AG08396 (cell line): ENCODE data around the gene PRDM16.
A peak's percentile ranks its signal among the peaks of the same experiment; 100 is the strongest.

ENCODE experiments used
- DNase-seq: peaks from one replicate; pipeline ENCODE4 v3.0.0; 2012; ENCODE audit warnings: low spot score, mixed read lengths

Gene PRDM16

DNA sequence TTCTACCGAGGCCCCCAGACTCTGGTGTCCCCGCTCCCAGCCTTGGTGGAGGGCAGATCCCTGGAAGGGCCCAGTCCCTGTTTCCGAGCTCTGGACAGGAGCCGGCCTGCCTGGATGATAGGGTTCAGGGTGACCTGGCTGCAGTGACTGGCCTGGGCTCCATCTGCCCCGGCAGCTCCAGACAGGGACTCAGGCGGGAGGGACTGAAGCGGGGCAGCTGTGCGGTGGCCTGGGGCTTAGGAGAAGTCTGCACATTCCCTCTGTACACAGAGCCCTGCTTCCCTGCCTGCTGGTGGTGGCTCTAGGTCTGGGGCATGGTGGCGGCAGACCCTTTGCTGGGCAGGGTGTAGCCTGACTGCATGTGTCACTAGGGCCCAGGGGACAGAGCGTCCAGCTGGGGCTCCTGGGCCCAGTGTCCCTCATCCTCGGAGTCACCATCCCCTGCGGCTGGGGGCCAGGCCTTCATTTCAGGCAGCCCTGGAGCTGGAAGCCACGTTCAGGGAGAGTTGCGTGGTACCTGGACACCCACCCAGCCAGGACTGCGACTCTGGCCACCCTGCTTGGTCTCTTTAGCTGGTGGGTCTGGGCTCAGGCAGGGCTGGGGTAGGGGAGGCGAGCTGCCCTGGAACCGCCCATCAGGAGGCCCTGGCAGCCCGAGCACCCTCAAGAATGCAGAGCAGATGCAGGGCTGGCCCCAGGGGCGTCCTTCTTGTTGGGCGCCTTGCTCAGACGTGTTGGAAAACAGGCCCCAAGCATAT lies 395.1 kb downstream of the PRDM16 start:
- DNase-seq: no peak

DNA sequence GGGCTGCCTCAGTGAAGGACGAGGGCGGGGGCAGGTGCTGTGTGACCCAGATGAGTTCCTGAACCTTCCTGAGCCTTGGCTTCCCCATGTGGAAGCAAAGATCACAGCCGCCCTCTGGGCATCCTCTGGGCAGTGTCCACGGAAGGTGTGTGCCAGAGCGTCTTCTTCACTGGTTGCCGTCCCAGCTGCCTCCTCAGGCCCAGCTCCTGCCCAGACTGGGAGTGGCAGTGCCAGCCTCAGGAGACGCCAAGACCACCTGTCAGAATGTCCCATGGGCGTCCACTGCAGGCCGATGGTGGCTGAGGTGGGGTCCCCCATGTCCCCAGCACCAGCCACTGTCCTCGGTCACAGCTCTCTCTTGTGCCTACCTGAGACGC lies 395.6 kb downstream of the PRDM16 start:
- DNase-seq: no peak

DNA sequence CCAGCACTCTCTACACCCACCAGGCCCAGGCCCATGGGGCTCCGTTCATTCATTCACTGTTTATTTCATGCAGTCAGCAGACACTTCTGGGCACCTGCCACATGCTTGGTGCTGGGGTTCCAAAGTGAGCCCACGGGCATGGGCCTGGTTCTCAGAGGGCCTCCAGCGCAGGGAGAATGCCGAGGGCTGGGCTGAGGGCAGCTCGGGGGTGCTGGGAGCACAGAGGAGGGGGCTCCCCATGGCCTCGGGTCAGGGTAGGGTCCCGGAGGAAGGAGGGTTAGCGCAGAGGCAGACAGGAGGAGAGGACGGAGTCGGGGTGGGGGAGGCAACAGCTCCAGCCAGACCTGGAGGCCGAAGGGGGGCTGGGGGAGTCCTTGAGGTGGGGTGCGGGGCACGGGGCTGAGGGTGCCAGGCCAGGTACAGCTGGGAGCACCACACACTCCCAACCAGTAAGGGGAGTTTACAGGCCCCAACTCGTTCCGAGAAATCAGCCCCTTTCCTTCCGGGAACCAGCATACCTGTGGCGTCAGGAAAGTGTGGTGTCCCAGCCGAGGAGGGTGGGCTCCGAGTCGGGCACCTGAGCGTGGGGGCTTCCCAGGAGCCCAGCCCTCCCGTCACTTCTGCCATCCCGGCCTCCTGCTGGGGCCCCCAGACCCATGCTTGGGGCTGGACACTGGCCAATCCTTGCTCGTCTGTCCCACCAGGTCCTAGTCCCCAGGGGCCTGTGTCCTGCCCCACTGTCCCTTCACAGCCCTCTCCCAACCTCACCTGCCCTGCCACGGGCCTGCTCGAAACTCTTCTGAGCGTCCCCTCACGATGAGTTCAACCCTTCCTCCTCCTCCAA lies 396.3 kb downstream of the PRDM16 start:
- DNase-seq: no peak

DNA sequence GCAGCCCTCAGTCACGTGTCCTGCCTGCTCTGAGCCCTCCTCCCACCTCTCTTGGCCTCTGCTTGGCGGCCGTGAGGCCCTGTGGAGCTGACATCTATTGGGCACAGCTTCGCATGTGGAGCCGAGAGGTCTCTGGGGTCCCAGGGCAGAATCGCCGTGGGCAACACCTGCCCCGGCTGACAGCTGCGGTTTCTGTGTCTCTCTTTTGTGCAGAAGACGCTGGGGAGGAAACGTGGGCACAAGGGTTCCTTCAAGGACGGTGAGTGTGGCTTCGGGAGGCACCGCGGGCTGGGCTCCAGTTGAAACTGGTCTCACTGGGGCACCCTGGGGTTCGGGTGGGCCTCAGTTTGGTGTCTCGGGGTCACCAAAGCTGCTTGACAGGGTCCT lies 396.9 kb downstream of the PRDM16 start:
- no peak for DNase-seq

DNA sequence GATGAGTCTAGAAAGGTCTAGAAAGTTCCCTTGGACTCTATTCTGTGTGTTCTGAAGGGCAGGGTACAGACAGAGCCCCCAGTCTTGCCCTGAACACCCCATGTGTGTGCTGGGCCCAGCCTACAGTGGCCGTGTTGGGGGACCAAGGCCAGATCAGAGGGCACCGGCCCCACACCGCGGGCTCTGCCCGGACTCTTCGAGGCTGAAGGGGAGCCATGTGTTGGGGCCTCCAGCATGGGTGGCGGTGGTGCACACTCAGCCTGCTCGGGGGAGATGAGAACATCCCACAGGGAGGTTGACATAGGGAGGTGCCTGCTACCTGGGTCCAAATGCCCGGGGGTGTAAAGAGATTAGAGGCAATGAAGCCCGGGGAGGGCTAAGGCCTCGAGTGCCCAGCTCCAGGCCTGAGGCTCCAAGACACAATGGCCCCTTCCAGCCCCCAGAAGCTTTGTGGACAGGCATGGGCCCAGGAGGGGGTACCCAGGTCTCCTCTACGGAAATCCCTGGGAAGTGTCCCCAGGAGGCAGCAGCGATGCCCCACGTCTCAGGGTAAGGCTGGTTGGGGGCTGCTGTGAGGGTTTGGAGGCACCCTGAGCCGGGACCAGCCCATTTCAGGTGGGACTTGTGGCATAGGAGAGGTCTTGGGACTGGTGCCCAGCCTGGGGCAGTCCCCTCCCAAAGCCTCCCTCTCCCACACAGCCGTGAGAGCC lies 397.5 kb downstream of the PRDM16 start:
- no peak for DNase-seq

DNA sequence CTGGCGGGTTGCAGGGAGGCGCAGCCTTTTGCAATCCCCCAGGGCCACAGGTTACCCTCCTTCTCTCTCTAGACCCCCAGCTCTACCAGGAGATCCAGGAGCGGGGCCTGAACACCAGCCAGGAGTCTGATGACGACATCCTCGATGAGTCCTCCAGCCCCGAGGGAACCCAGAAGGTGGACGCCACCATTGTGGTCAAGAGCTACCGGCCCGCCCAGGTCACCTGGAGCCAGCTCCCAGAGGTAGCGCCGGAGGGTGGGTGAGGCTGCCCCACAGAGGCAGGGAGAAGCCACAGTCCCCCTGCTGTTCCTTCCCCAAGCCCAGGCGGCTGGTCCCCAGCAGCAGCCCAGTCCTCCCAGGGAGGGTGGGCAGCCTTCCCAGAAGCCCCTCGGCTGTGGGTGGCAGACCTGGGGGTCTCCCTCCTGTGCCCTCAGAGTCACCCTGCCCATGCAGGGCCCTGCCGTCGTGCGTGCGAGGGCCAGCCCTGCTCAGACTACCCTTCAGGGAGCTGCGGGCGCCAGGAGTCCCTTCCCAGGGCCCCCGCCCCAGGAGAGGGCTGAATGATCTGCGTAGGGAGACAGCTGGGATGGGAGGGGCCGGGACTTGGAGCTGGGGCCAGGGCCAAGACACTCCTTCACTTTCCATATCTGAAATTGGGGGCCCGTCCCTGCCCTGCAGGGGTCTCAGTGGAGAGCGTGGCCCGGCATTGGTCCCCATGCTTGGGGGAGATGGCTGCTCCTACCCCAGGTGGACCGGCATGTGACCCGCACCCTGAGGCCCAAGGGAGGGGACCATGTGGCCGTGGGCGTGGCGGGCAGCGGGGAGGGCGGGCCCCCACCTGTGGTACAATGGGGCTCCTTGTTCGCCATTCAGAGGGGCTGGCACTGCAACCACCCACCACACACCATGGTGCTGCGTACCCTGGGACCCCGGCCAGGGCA lies 398.4 kb downstream of the PRDM16 start:
- DNase-seq: no peak

DNA sequence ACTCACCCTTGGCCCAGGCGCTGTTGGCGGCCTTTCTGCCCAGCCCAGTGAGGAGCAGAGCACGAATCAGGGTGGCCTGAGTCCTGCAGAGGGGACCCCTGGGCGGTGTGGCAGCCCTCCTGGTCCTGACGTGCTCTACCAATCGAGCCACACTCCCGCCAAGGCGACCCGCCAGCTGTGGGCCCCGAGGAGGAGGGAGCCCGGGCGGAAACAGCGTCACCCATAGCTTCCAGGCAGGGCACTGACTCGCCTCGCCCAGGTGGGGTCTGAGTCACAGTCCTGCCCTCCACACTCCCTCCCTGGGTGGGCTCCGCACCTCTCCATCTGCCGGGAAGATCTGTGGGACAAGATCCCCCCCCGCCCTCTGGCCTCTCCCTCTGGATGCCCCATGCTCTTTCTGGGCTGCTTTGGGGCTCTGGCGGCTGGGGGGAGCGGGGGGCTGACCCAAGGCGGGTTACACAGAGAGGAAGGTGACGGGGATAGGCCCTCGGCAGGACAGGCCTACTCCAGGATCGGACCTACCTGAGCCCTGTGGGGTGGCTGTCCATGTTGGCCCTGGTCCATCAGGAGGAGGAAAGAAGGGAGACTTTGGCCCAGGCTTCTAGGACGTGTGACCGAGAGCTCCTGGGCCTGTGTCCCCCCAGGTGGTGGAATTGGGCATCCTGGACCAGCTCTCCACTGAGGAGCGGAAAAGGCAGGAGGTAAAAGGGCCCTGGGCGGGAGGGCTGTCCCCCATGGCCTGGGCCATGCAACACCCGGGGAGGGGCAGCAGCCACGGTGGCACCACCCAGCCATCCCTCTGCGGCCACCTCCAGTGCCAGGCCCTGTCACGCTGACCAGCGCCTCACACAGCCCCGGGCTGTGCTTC lies 399.5 kb downstream of the PRDM16 start:
- DNase-seq: no peak

DNA sequence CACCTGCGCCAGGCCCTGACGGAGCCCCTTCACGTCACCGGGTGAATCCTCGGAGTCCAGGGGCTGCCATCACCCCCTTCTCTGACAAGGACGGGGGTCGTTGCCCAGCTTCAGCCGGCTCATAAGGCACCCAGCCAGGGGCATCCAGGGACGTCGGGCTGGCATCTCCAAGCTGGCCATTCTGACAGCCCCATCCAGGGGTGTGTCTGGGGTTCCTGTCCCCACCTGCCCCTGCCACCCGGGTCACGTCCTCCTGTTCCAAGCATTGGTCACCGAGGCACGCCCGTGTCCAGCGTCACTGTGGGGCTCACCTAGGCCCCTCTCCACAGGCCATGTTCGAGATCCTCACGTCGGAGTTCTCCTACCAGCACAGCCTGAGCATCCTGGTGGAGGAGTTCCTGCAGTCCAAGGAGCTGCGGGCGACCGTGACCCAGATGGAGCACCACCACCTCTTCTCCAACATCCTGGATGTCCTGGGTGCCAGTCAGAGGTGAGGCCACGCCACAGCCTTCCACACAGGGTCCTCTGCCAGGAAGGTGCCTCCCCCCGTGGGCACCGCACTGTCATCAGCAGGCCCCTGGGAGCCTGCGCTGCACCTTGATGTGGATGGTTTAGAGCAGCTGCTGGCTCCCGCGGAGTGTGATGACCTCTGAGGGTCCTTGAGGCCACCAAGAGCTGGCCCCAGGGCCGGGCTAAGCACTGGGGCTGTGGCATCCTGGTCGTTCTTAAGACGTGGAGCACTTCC lies 400.3 kb downstream of the PRDM16 start:
- no peak for DNase-seq

DNA sequence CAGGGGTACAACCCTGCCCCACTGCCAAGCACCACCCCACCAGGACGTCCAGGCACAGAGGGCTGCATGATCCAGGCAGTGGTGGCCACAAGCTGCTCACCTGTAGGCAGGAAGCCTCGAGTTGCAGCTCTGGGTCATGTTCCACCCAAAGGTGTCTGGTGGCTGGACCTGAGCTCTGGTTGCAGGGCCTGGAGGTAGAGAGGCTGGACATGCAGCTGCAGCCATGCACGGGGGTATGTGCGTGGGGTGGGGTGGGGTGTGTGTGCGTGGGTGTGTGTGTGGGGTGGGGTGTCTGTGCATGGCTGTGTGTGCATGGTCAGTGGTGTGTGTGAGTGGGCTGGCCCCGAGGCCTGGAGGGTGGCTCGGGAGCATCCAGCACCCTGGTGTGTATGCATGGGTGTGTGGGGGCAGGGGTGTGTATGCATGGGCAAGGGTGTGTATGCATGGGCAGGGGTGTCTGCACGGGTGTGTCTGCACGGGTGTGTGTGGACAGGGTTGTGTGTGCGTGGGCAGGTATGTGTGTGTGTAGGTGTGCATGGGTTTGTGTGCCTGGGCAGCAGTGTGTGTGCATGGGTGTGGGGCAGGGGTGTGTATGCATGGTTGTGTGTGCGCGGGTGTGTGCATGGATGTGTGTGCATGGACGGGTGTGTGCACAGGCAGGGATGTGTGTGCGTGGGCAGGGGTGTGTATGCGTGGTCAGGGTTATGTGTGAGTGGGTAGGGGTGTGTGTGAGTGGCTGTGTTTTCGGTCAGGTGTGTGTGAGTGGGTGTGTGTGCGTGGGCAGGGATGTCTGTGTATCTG lies 401.0 kb downstream of the PRDM16 start:
- DNase-seq: no peak

DNA sequence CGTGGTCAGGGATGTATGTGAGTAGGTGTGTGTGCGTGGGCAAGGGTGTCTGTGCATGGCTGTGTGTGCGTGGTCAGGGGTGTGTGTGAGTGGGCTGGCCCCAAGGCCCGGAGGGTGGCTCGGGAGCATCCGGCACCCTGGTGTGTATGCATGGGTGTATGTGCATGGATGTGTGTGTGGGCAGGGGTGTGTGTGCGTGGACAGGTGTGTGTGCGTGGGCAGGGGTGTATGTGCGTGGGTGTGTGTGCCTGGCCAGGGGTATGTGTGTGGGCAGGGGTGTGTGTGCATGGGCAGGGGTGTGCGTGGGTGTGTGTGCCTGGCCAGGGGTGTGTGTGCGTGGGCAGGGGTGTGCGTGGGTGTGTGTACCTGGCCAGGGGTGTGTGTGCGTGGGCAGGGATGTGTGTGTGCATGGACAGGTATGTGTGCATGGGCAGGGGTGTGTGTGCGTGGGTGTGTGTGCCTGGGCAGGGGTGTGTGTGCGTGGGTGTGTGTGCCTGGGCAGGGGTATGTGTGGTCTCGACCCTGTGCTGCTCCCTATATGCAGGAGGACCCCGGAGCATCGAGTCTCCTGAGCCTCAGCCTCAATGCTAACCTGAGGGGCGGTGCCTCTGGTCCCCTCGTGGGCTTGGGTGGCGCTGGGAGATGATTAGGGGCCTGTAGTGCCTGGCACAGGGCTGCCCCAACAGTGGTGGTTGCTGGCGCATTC lies 401.8 kb downstream of the PRDM16 start:
- DNase-seq: no peak

DNA sequence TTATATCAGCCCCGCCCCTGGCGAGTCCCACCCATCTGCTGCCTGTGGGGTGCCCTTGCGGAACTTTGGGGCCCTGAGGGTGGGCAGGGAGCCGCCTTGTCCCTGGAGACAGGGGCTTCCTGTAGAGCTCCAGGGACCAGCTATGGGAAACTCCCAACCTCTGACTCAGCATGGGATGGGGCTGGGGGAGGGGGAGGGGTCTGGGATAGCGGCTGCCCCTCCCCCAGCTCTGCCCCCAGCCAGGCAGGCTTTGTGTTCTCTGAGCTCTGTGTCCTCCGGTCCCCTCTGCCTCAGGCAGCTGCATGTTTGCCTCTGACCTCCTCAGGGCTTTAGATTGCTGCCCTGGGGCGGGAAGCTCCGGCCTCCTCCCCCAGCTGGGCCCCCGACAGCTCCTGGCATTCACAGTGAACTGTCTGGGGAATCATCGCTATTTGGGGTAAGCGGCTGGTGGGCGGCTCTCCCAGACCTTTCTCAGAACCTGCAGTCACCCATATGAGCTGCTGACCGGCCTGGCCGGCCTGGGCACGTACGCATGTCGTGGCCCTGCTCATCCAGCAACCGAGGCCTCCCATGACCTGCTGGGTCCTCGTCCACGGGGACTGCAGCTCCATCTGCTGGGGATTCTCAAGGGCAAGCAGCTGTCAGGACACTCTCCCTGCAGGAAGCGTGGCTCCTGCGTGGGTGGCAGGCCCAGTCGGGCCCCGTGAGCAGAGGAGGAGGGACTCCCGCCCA lies 402.5 kb downstream of the PRDM16 start:
- DNase-seq: peak; percentile 72

DNA sequence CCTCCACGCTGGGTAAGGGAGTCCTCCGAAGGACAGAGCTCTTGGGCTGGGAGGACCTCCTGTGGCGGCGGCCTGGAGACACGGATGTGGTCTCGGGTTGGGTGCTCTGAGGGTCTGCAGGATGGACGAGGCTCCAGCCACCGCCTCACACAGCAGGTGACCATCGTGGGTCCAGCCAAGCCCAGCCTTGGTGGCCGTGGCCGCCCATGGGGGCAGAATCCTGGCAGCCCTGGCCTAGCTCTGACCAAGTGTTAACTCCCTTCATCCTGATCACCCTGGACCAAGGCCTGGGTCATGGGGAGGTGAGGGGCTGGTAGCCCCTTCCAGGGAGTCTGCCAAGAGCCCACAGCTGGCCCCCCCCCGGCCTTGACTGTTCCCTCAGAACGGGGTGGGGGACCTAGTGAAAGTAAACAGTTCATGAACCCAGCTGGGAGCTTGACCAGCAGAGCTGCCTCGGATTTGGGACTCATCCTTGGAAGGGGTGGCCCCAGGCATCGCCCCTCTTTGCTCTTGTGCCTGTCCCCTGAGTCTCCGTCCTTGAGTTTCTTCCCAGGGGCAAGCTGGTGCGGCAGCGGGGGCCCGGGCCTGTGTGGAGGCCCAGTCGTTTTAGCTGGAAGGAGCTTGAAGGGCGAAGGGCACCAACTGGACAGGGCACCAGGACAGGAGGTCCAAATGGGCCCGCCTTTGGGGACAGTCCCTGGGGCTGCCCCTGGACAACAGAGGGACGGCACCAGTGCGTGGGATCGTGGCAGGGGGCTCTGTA lies 403.3 kb downstream of the PRDM16 start:
- no peak for DNase-seq

DNA sequence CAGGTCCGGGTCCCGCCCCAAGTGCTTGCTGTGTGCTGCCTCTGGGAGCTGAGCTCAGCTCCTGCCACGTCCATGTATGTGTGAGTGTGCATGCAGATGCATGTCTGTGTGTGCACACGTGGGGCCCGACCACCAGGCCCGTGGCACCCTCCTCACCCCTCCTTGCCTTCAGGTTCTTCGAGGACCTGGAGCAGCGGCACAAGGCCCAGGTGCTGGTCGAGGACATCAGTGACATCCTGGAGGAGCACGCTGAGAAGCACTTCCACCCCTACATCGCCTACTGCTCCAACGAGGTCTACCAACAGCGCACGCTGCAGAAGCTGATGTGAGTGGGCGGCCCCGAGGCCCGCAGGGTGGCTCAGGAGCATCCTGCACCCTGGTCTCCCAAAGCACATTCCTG lies 403.9 kb downstream of the PRDM16 start:
- DNase-seq: no peak

DNA sequence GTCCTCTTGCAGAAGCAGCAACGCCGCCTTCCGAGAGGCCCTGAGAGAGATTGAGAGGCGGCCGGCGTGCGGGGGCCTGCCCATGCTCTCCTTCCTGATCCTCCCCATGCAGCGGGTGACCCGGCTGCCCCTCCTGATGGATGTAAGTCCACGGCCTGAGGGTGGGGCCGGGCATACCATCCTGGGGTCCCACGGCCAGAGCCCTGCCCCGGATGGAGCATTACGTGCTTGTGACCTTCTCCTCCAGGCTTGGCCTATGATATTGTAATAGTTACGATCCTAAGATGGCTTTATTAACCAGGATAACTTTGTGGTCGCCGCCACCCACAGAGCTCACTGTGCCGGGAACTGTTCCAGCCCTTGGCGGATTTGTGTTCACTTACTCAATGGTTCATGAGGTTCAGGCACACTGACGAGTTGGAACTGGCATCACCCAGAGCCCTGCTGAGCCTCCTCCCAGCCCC lies 404.4 kb downstream of the PRDM16 start:
- peak; percentile 83 for DNase-seq

DNA sequence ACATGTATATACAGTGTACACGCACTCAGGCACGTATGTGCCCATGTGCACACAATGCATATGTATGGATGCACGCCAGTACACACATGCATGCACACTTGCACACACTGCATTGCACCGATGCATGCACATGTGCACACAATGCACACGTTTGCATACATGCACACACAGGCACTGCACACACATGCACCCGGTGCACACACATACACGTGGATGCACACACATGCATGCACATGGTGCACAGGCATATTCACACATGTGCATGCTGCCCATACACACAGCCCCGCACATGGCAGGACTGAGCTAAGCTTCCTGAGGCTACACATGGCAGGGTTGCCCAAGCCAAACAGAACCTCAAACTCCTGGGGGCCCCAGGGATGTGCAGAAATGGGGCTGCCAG lies 405.0 kb downstream of the PRDM16 start:
- DNase-seq: no peak

DNA sequence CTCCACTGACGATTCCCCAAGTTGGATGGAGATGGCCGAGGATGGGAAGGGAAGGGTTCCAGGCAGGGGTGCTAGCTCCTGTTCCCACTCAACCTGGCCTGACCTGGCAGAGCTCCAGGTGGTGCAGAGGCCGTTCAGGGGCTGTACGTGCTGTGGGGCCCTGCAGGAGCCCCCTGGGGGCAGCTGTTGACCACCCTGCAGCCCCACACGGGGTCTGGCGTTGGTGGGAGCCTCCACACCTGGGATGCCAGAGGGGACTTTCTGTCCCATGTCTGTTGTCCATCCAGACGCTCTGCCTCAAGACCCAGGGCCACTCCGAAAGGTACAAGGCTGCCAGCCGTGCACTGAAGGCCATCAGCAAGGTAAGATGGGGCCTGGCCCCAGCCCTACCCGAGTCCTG lies 405.4 kb downstream of the PRDM16 start:
- DNase-seq: no peak
